HEK293T (cell line): ENCODE data around the gene ENPP1.

Experiments
- HDGF ChIP-seq: fragments of 450-650 bp; IDR thresholded peaks from 2 replicates; pipeline ENCODE4 v1.6.1; 2017; ENCODE audit warnings: antibody characterized with exemption, borderline replicate concordance
- TF ChIP-seq, protein P1 (sequence below): fragments of 450-650 bp; IDR thresholded peaks from 2 replicates; pipeline ENCODE4 v1.6.1; 2016

- no peak for TF ChIP-seq HDGF
- TF ChIP-seq, protein P1, sequence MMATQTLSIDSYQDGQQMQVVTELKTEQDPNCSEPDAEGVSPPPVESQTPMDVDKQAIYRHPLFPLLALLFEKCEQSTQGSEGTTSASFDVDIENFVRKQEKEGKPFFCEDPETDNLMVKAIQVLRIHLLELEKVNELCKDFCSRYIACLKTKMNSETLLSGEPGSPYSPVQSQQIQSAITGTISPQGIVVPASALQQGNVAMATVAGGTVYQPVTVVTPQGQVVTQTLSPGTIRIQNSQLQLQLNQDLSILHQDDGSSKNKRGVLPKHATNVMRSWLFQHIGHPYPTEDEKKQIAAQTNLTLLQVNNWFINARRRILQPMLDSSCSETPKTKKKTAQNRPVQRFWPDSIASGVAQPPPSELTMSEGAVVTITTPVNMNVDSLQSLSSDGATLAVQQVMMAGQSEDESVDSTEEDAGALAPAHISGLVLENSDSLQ, result no peak
Observed at GRCh38 chr6:131900231-131900630, 92.4 kb downstream of the ENPP1 start.
